Mesothelial cell of epicardium (in vitro differentiated cells): Measurements from ENCODE around the gene BTBD1. TPM values are rescaled to one million over a fixed set of nuclear protein-coding genes. Genes with fewer than 3 reads are reported as not detected.

ENCODE experiments used
- DNase-seq, 2 experiments: peaks; one replicate each; pipeline ENCODE4 v3.0.0; 2021; ENCODE audit warnings: low spot score in 2 of 2; ENCODE audit not compliant: unreplicated experiment in 2 of 2
- H3K27ac Mint-ChIP-seq: 2 replicates; pipeline ENCODE4 v1.8.0; 2021; ENCODE audit warnings: mixed read lengths
- H3K27me3 Mint-ChIP-seq: 2 replicates; pipeline ENCODE4 v1.8.0; 2021; ENCODE audit warnings: low read depth, mixed read lengths
- H3K36me3 Mint-ChIP-seq: 2 replicates; pipeline ENCODE4 v1.8.0; 2021; ENCODE audit warnings: mixed read lengths
- H3K4me1 Mint-ChIP-seq: 2 replicates; pipeline ENCODE4 v1.8.0; 2021; ENCODE audit warnings: mixed read lengths
- H3K4me3 Mint-ChIP-seq: 2 replicates; pipeline ENCODE4 v1.8.0; 2021; ENCODE audit warnings: mild to moderate bottlenecking, moderate library complexity, mixed read lengths
- H3K9me3 Mint-ChIP-seq: 2 replicates; pipeline ENCODE4 v1.8.0; 2021; ENCODE audit warnings: mixed read lengths
- total RNA-seq: library from RNA; stranded (reverse); gene quantifications from 3 replicates; pipeline ENCODE4 v1.2.1, GENCODE V29; 2021
- TF ChIP-seq, protein P1 (sequence below): fragments of 200-600 bp; sonication (generic); IDR thresholded peaks from one replicate; pipeline ENCODE4 v1.5.0; 2021; ENCODE audit warnings: antibody characterized with exemption; ENCODE audit not compliant: unreplicated experiment

Gene BTBD1
- total RNA-seq, 1 donor from 2014 or later, result 33.4 TPM

DNA sequence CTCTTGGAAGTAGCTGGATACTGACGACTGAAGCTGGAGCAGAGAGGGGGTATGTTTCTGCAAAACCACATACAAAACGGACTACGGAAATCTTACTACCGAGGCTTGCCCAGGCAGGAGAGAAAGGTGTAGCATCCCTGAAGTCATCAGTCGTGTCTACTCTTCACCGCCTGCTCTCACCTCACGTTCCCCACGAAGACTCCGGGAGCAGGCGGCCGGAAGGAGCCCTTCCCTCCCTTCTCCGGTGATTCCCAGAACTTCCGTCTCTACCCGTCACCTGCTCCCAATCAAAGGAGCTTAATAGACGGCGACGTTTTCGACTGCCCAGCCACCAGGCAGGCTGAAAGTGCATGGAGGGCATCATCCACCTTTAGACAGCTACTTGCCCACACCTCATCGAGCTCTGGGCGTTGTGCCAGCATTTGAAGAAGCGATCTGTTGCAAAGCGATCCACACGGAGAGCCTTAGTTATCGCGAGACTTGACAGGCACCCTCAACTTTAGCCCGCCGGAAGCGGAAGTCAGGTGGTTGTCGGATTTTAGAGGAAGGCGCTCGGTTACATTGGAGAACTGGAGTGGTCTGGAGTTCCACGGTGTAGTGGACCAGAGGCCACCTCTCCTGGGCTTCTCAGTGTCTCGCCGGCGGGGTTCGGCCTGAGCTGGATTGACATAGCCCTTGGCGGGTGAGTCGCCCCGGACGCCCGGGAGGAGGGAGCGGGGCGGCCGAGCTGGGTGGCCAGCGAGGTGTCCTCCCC is 81.2 kb downstream of the BTBD1 start, which contains the start of gene RAMAC:
Gene RAMAC (plus strand): TSS at position 523 of the 754 bp plus-strand sequence. CDS start 2,809 bp downstream, outside the sequence.
- Mint-ChIP-seq H3K4me3 (peak within 1 kb of the TSS; percentile 94), H3K36me3 (peaks cover 18% of the 10 kb centered on the region), H3K27ac (peak within 1 kb of the TSS; percentile 96), H3K4me1 (peaks cover 18% of the 10 kb centered on the region), H3K9me3 (no peaks in the 10 kb centered on the region), H3K27me3 (no peaks in the 10 kb centered on the region)
- DNase-seq, result peak; percentile 81 to 88
- TF ChIP-seq, protein P1, sequence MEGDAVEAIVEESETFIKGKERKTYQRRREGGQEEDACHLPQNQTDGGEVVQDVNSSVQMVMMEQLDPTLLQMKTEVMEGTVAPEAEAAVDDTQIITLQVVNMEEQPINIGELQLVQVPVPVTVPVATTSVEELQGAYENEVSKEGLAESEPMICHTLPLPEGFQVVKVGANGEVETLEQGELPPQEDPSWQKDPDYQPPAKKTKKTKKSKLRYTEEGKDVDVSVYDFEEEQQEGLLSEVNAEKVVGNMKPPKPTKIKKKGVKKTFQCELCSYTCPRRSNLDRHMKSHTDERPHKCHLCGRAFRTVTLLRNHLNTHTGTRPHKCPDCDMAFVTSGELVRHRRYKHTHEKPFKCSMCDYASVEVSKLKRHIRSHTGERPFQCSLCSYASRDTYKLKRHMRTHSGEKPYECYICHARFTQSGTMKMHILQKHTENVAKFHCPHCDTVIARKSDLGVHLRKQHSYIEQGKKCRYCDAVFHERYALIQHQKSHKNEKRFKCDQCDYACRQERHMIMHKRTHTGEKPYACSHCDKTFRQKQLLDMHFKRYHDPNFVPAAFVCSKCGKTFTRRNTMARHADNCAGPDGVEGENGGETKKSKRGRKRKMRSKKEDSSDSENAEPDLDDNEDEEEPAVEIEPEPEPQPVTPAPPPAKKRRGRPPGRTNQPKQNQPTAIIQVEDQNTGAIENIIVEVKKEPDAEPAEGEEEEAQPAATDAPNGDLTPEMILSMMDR, result no peak

DNA sequence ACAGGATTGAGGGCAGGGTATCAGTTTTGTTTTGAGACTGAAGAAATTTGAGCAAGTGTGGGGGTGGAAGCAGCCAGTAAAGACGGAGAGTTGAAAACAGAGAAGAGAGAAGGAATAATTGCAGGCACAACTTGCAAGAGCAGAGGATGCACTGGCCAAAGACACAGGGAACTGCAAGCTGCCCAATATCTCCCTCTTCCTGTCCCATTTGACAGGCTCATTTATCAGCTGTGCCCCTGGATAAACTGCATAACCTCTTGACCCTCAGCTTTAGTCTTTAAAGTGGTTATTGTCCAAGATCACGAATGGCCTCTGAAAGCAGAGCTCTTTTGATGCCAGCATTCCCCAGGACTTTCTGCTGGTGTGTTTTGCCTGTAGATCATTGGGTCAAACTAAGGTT is 86.1 kb downstream of the BTBD1 start:
- Mint-ChIP-seq H3K9me3 (no peaks in the 10 kb centered on the region), H3K4me3 (no peak overlapping the region), H3K36me3 (no peaks in the 10 kb centered on the region), H3K27me3 (no peaks in the 10 kb centered on the region), H3K4me1 (peaks cover 8% of the 10 kb centered on the region), H3K27ac (no peak overlapping the region)
- TF ChIP-seq, protein P1, result no peak
- DNase-seq, result no peak

DNA sequence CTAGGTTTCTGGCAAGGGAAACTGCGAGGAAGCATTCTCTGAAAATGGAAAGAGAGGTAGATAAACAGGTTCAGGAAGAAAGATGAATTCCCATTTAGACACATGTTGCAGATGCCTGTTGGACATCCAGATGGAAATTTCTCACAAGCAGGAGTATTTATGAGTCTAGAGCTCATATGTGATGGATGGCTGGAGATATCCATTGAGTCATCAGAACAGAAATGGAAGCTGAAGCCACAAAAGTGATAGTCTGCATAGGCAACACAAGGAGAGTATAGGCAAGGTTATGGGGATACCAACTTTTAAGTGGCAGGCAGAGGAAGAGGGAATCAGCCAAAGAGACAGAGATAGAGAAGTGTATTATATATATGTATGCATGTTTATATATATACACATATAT is 87.3 kb downstream of the BTBD1 start:
- H3K36me3 Mint-ChIP-seq, result no peaks in the 10 kb centered on the region
- no peaks in the 10 kb centered on the region for H3K9me3 Mint-ChIP-seq
- TF ChIP-seq, protein P1, result no peak
- H3K4me1 Mint-ChIP-seq, result no peaks in the 10 kb centered on the region
- DNase-seq, result no peak
- no peak overlapping the region for H3K4me3 Mint-ChIP-seq
- no peaks in the 10 kb centered on the region for H3K27me3 Mint-ChIP-seq
- H3K27ac Mint-ChIP-seq, result no peak overlapping the region

DNA sequence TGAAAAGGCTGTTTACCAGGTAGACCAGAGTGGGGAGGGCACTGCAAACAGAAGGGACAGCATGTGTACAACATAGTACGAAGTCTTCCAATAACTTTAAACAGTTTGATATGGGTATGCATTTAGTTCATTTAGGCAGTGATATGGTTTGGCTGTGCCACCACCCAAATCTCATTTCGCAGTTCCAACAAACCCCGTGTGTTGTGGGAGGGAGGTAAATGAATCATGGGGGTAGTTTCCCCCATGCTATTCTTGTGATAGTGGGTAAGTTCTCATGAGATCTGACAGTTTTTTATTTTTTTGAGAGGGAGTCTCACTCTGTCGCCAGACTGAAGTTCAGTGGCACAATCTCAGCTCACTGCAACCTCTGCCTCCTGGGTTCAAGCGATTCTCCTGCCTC is 88.6 kb downstream of the BTBD1 start:
- no peaks in the 10 kb centered on the region for H3K4me1 Mint-ChIP-seq
- DNase-seq, result no peak
- no peaks in the 10 kb centered on the region for H3K9me3 Mint-ChIP-seq
- TF ChIP-seq, protein P1, result no peak
- no peak overlapping the region for H3K27ac Mint-ChIP-seq
- no peaks in the 10 kb centered on the region for H3K36me3 Mint-ChIP-seq
- H3K4me3 Mint-ChIP-seq, result no peak overlapping the region
- no peaks in the 10 kb centered on the region for H3K27me3 Mint-ChIP-seq

DNA sequence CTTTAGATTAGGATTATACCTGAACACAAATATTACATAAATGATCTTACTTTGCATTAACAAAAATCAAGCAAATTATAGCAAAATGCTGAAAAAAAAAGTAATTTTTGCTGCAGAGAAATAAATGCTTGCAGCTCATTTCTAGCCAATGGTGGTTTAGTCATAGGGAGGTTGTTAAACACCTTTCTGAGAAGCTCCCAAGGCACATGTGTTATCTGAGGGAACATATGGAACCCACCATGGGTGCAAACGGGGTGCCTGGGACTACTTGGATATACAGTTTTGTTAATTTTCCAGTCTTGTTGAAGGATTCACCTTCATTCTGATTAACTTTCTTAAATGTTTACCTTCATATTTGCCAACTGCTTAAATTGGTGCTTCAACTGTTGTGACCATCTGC is 90.0 kb downstream of the BTBD1 start:
- H3K27ac Mint-ChIP-seq, result no peak overlapping the region

More for the DNA sequence above, 90.0 kb downstream of the BTBD1 start:
- no peaks in the 10 kb centered on the region for H3K36me3 Mint-ChIP-seq
- H3K27me3 Mint-ChIP-seq, result no peaks in the 10 kb centered on the region
- no peak for DNase-seq
- no peak overlapping the region for H3K4me3 Mint-ChIP-seq
- no peaks in the 10 kb centered on the region for H3K9me3 Mint-ChIP-seq
- H3K4me1 Mint-ChIP-seq, result no peaks in the 10 kb centered on the region
- TF ChIP-seq, protein P1, result no peak
